Fibroblast of pulmonary artery (primary cell): ENCODE measurements around the gene UBTD1.

ENCODE experiments used
- DNase-seq: peaks from one replicate; pipeline ENCODE4 v3.0.0-alpha.2; 2010; ENCODE audit warnings: low read depth
- H3K4me3 ChIP-seq: replicated peaks from 2 replicates; pipeline ENCODE4 v1.5.1; 2011; ENCODE audit warnings: low read depth, mild to moderate bottlenecking, control low read depth, low read length, moderate library complexity
- TF ChIP-seq, protein P1 (sequence below): IDR thresholded peaks from 2 replicates; pipeline ENCODE4 v1.5.1; 2011; ENCODE audit warnings: mild to moderate bottlenecking, control low read depth, low read length, inconsistent platforms; ENCODE audit errors: missing control alignments

Gene UBTD1

DNA sequence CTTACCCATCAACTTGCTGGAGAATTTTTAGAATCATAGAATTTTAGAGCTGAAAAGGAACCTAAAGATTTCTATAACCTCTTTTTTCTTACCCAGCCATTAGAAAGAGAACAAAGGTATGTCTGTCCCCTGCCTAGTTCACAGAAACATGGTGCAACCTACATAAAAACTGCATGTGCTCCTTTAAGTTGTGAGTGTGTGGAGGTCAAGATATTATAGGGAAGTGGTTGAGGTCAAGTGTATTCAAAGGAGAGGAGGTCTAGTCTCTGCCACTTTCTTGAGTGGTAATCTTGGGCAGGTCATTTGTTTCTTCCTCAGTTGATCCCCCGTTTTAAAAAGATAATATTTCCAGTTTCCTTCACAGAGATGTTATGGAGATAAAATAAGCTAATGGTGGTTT lies 6.4 kb downstream of the UBTD1 start:
- no peak for DNase-seq
- TF ChIP-seq, protein P1, sequence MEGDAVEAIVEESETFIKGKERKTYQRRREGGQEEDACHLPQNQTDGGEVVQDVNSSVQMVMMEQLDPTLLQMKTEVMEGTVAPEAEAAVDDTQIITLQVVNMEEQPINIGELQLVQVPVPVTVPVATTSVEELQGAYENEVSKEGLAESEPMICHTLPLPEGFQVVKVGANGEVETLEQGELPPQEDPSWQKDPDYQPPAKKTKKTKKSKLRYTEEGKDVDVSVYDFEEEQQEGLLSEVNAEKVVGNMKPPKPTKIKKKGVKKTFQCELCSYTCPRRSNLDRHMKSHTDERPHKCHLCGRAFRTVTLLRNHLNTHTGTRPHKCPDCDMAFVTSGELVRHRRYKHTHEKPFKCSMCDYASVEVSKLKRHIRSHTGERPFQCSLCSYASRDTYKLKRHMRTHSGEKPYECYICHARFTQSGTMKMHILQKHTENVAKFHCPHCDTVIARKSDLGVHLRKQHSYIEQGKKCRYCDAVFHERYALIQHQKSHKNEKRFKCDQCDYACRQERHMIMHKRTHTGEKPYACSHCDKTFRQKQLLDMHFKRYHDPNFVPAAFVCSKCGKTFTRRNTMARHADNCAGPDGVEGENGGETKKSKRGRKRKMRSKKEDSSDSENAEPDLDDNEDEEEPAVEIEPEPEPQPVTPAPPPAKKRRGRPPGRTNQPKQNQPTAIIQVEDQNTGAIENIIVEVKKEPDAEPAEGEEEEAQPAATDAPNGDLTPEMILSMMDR = no peak
- no peak overlapping the region for H3K4me3 ChIP-seq

DNA sequence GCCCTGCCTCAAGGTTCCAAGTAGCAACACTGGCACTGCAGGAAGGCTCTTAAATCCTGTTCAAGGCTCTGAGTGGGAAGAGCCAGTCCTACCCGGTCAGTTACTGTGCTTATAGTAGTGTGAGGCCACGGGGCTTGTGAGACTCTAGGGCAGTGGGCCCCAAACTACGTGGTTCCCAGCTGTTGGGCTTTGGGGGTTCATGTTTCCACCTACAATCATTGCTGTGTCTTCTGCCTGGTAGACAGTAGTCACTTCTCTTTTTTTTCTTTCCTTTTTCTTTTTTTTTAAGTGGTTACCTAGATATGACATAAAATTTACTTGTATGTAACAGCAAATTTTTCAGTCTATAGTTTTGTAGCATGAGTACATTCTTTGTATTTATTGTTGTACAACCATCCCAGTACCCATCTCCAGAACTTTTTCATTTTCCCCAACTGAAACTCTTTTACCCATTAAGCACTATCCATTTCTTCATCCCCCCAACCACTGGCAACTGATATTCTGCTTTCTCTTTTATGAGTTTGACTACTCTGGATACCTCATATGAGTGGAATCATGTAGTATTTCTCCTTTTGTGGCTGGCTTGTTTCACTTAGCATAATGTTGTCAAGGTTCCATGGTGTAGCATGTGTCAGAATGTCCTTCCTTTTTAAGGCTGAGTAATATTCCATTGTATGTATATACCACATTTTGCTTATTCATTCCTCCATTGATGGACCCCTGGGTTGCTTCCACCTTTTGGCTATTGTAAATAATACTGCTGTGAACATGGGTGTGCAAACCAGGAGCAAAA lies 7.7 kb downstream of the UBTD1 start:
- TF ChIP-seq, protein P1 = no peak
- DNase-seq = no peak
- no peak overlapping the region for H3K4me3 ChIP-seq

DNA sequence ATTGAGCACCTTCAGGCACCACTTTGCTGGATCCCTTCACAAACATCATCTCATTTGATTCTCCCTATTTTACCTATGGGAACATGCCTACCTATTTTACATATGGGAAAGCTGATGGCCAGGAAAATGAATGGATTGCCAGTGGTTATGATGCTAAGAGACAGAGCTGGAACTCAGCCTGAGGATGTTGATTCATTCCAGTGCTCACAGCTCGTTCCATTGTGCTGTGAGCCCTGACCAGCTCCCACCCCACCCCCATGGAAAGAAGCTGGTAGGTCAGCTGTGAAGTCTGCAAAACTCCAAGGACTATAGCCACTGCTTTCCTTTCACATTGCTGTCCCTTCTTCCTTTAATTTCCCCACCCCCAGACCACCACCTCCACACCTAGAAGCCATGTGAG lies 9.6 kb downstream of the UBTD1 start:
- no peak overlapping the region for H3K4me3 ChIP-seq
- DNase-seq = peak; percentile 76
- TF ChIP-seq, protein P1 = no peak

DNA sequence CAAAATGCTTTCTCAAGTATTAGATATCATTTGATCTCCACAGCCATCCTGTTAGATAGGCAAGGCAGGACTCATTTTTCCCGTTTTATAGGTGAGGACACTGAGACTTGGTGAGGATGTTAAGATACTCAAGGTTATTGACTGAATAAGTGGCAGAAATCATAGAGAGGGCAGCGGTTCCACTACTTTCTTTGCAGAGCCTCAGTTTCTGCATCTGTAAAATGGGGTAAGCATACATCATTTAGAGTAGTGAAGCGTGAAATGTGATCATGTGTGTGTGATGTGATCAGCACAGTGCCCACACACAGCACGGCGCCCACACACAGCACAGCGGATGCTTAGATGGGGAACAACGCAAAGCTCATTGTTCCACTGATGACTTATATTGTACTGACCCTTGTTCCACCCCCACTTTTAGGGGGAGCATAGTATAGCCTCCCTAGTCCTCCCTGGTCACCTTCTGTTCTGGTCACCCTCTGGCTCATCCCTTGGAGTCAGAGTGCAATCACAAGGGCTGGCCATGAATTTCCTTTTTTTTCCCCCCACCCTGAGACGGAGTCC lies 10.5 kb downstream of the UBTD1 start:
- TF ChIP-seq, protein P1 = no peak
- no peak for DNase-seq
- H3K4me3 ChIP-seq = no peak overlapping the region

DNA sequence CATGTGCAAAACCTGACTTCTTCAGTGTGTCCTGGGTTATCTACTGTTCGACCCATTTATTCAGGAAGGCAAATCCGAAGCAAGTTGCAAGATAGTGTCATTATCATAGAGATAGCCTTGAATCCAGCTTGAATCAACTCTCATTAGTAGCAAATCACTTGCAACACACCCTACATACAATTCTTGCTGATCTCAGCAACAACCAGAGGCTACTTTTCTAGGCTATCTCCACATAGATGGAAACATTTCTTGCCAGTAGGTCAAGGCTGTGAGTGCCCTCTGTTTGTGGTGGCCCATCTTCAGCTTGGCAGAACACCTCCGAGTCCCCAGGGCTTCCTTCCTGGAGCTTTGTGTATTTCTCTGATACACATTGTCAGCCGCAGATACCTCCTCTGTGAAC lies 12.0 kb downstream of the UBTD1 start:
- no peak overlapping the region for H3K4me3 ChIP-seq
- no peak for DNase-seq
- TF ChIP-seq, protein P1 = no peak

DNA sequence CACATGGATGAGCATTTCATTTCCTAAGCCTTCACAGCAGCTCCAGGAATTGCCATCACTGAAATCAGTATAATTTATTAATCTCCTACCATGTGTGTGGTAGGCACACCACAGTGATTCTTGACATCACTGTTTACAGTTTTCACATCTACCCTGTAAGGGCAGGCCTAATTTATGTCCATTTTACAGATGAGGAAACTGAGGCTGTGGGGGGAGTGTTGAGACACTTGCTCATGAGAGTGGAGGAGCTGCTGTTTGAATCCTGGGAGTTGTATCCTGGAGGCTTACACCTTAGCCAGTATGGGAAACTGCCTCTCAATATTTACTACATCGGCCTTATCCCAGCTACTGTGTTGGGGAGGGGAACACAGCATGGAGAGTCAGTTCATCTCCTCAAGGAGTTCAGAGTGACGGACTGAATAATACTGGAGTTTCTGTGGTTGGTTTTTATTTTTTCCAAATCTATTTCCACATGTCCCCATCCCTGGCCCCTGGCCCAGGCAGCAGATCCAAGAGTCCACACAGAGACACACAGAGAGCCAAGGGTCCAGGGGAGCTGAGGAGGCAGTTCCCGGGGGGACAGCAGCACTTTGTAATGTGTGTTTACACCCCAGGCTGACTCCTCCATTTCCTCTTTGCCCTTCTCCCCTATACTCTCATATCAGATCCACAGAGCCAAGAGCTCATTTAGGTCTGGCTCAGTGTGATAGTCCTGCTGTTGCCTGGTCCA lies 13.2 kb downstream of the UBTD1 start:
- H3K4me3 ChIP-seq = no peak overlapping the region
- TF ChIP-seq, protein P1 = no peak
- DNase-seq = no peak
